HCT116 (cell line): ENCODE data around the gene CDK7. TPM values are rescaled to one million over a fixed set of nuclear protein-coding genes. Genes with fewer than 3 reads are reported as not detected.

ENCODE experiments used
- ATAC-seq: fragments of 200-7000 bp; cut with Tn5 transposase; 2 replicates; pipeline ENCODE4 v1.9.1; 2020; ENCODE audit warnings: mild to moderate bottlenecking, moderate library complexity
- BruUV-seq: library from RNA; stranded (reverse); fragments of 400-500 nt; replicated peaks from 2 replicates; lab custom pipeline; 2021; lab: Mats Ljungman, UMichigan
- CTCF ChIA-PET: fragments of 300-600 bp; sonication (Branson Sonifier 250); formaldehyde crosslinking; loops from one replicate; lab custom pipeline; 2021; ENCODE audit warnings: antibody characterized with exemption; lab: Charles Lee
- POLR2A ChIA-PET: fragments of 300-600, 350-600 bp; sonication (Branson Sonifier 250); formaldehyde crosslinking; loops from one replicate; lab custom pipeline; 2021; ENCODE audit warnings: antibody characterized with exemption; lab: Charles Lee
- RAD21 ChIA-PET, 2 experiments: fragments of 300-600 bp; sonication (Branson Sonifier 250); formaldehyde crosslinking; loops; one replicate each; lab custom pipeline; 2023; ENCODE audit warnings: low total read pairs in 2 of 2; ENCODE audit not compliant: uncharacterized antibody in 2 of 2, unreplicated experiment in 2 of 2, low non-redundant PET in 1 of 2; lab: Charles Lee
- DNase-seq: peaks from one replicate; pipeline ENCODE4 v3.0.0-alpha.2; 2010; ENCODE audit warnings: low read depth, low spot score
- H2AFZ ChIP-seq: fragments of 200-600 bp; shearing (Covaris generic), sonication (generic); 2 replicates; pipeline ENCODE4 v1.6.1; 2017; ENCODE audit warnings: low read depth, mixed run types, mixed read lengths, antibody characterized with exemption, low read length; ENCODE audit not compliant: poor library complexity, severe bottlenecking
- H3K27ac ChIP-seq: 2 replicates; pipeline ENCODE4 v1.5.1; 2012; ENCODE audit warnings: low read depth, low read length
- H3K27me3 ChIP-seq: fragments of 200-600 bp; sonication (generic); 2 replicates; pipeline ENCODE4 v1.6.1; 2016; ENCODE audit warnings: mixed run types, low read length, mixed read lengths; ENCODE audit not compliant: insufficient read depth
- H3K36me3 ChIP-seq, 2 experiments: fragments of 200-500 bp in 1 of 2; fragments of 200-600 bp in 1 of 2; sonication (Bioruptor generic) in 1 of 2; sonication (generic) in 1 of 2; 2 replicates each; pipeline versions ENCODE4 v1.5.1 to v1.6.1; 2014 to 2016; ENCODE audit warnings: low read length in 2 of 2, inconsistent platforms in 1 of 2, mixed read lengths in 1 of 2, mixed run types in 1 of 2; ENCODE audit not compliant: insufficient read depth in 2 of 2, control insufficient read depth in 1 of 2
- H3K4me1 ChIP-seq, 2 experiments: fragments of 200-600 bp in 1 of 2; sonication (generic) in 1 of 2; 2 replicates each; pipeline versions ENCODE4 v1.5.1 to v1.6.1; 2012 to 2017; ENCODE audit warnings: low read length in 2 of 2, inconsistent platforms in 1 of 2, mild to moderate bottlenecking in 1 of 2, mixed read lengths in 1 of 2, mixed run types in 1 of 2, moderate library complexity in 1 of 2; ENCODE audit not compliant: insufficient read depth in 2 of 2, control insufficient read depth in 1 of 2
- H3K4me2 ChIP-seq: fragments of 200-600 bp; sonication (generic); 2 replicates; pipeline ENCODE4 v1.6.1; 2017; ENCODE audit warnings: mixed run types, low read length, mixed read lengths
- H3K4me3 ChIP-seq, 2 experiments: fragments of 200-600 bp in 1 of 2; sonication (generic) in 1 of 2; replicated peaks in 1 of 2; 2 replicates each; pipeline ENCODE4 v1.5.1; 2011 to 2016; ENCODE audit warnings: low read length in 2 of 2, control low read depth in 1 of 2, low read depth in 1 of 2, mild to moderate bottlenecking in 1 of 2, mixed read lengths in 1 of 2, mixed run types in 1 of 2
- H3K79me2 ChIP-seq: fragments of 200-600 bp; sonication (generic); 2 replicates; pipeline ENCODE4 v1.6.1; 2017; ENCODE audit warnings: mild to moderate bottlenecking, mixed run types, low read length, moderate library complexity, mixed read lengths; ENCODE audit not compliant: insufficient read depth
- H3K9ac ChIP-seq: fragments of 200-600 bp; sonication (generic); 2 replicates; pipeline ENCODE4 v1.6.1; 2016; ENCODE audit warnings: low read length, mixed read lengths
- H3K9me2 ChIP-seq: fragments of 200-600 bp; sonication (generic), shearing (Covaris generic); 2 replicates; pipeline ENCODE4 v1.6.1; 2017; ENCODE audit warnings: mixed run types, mild to moderate bottlenecking, moderate library complexity; ENCODE audit not compliant: insufficient read depth
- H3K9me3 ChIP-seq, 2 experiments: fragments of 200-500 bp in 1 of 2; fragments of 200-600 bp in 1 of 2; sonication (Bioruptor generic) in 1 of 2; sonication (generic) in 1 of 2; 2 replicates each; pipeline ENCODE4 v1.6.1; 2014 to 2017; ENCODE audit warnings: low read length in 2 of 2, mixed read lengths in 2 of 2, inconsistent platforms in 1 of 2, low read depth in 1 of 2, mild to moderate bottlenecking in 1 of 2, mixed run types in 1 of 2, moderate library complexity in 1 of 2; ENCODE audit not compliant: control insufficient read depth in 1 of 2, insufficient read depth in 1 of 2
- H4K20me1 ChIP-seq: fragments of 200-600 bp; sonication (generic), shearing (Covaris generic); 2 replicates; pipeline ENCODE4 v1.6.1; 2017; ENCODE audit warnings: mixed run types, mild to moderate bottlenecking, moderate library complexity; ENCODE audit not compliant: insufficient read depth
- CBX3 ChIP-seq: IDR thresholded peaks from 2 replicates; pipeline ENCODE4 v1.6.1; 2012; ENCODE audit warnings: low read depth
- CTCF ChIP-seq, 3 experiments: fragments of 200-600 bp in 1 of 3; sonication (generic) in 1 of 3; IDR thresholded peaks in 2 of 3; conservative IDR thresholded peaks in 1 of 3; 2 replicates each; pipeline ENCODE4 v1.5.1; 2012 to 2017; ENCODE audit warnings: low read depth in 2 of 3, low read length in 2 of 3, antibody characterized with exemption in 1 of 3, borderline replicate concordance in 1 of 3, control low read depth in 1 of 3, mild to moderate bottlenecking in 1 of 3, mixed read lengths in 1 of 3, mixed run types in 1 of 3, moderate library complexity in 1 of 3; ENCODE audit not compliant: insufficient read depth in 1 of 3
- EGR1 ChIP-seq: IDR thresholded peaks from 2 replicates; pipeline ENCODE4 v1.6.1; 2012; ENCODE audit warnings: low read depth
- EZH2phosphoT487 ChIP-seq: fragments of 200-600 bp; IDR thresholded peaks from 2 replicates; pipeline ENCODE4 v1.6.1; 2018; ENCODE audit warnings: antibody characterized with exemption, borderline replicate concordance
- FOSL1 ChIP-seq: IDR thresholded peaks from 2 replicates; pipeline ENCODE4 v1.6.1; 2012; ENCODE audit warnings: low read depth
- JUND ChIP-seq: IDR thresholded peaks from 2 replicates; pipeline ENCODE4 v1.6.1; 2012
- POLR2A ChIP-seq: IDR thresholded peaks from 2 replicates; pipeline ENCODE4 v1.7.0; 2011; ENCODE audit warnings: borderline replicate concordance; ENCODE audit not compliant: insufficient read depth, insufficient read length; ENCODE audit errors: extremely low read depth
- POLR2AphosphoS5 ChIP-seq: IDR thresholded peaks from 2 replicates; pipeline ENCODE4 v1.6.1; 2011; ENCODE audit warnings: mild to moderate bottlenecking, low read depth, low read length, moderate library complexity
- SIN3A ChIP-seq: IDR thresholded peaks from 2 replicates; pipeline ENCODE4 v1.6.1; 2012; ENCODE audit warnings: low read depth
- SP1 ChIP-seq: IDR thresholded peaks from 2 replicates; pipeline ENCODE4 v1.6.1; 2012; ENCODE audit warnings: low read depth
- SRF ChIP-seq: IDR thresholded peaks from 2 replicates; pipeline ENCODE4 v1.6.1; 2012; ENCODE audit warnings: low read depth
- TCF7L2 ChIP-seq: IDR thresholded peaks from 2 replicates; pipeline ENCODE4 v1.7.0; 2011; ENCODE audit warnings: borderline replicate concordance, inconsistent platforms; ENCODE audit not compliant: insufficient read depth, insufficient read length; ENCODE audit errors: extremely low read depth
- ZNF274 ChIP-seq: fragments of 200-500 bp; sonication (Bioruptor generic); IDR thresholded peaks from 2 replicates; pipeline ENCODE4 v1.6.1; 2014; ENCODE audit warnings: mild to moderate bottlenecking, low read depth, low read length, inconsistent platforms
- intact Hi-C: fragments of 100-400 bp; cut with micrococcal nuclease; formaldehyde crosslinking; loops from 2 replicates; pipeline ENCODE4 v1.10.0; 2022
- total RNA-seq: library from RNA; stranded (reverse); gene quantifications from one replicate; pipeline ENCODE4 v1.2.1, GENCODE V29; 2021; ENCODE audit not compliant: unreplicated experiment
- TF ChIP-seq, protein P1 (sequence below): IDR thresholded peaks from 2 replicates; pipeline ENCODE4 v1.6.1; 2012; ENCODE audit warnings: low read depth
- TF ChIP-seq, protein P2 (sequence below): IDR thresholded peaks from 2 replicates; pipeline ENCODE4 v1.6.1; 2012
- TF ChIP-seq, protein P3 (sequence below): IDR thresholded peaks from 2 replicates; pipeline ENCODE4 v1.6.1; 2012

CDK7 gene
- total RNA-seq, 1 experiment from 2014 or later = 67.0 TPM

GRCh38 chr5:69299625-69300024 is 64.9 kb downstream of the CDK7 start (continued):
- TF ChIP-seq, protein P1, sequence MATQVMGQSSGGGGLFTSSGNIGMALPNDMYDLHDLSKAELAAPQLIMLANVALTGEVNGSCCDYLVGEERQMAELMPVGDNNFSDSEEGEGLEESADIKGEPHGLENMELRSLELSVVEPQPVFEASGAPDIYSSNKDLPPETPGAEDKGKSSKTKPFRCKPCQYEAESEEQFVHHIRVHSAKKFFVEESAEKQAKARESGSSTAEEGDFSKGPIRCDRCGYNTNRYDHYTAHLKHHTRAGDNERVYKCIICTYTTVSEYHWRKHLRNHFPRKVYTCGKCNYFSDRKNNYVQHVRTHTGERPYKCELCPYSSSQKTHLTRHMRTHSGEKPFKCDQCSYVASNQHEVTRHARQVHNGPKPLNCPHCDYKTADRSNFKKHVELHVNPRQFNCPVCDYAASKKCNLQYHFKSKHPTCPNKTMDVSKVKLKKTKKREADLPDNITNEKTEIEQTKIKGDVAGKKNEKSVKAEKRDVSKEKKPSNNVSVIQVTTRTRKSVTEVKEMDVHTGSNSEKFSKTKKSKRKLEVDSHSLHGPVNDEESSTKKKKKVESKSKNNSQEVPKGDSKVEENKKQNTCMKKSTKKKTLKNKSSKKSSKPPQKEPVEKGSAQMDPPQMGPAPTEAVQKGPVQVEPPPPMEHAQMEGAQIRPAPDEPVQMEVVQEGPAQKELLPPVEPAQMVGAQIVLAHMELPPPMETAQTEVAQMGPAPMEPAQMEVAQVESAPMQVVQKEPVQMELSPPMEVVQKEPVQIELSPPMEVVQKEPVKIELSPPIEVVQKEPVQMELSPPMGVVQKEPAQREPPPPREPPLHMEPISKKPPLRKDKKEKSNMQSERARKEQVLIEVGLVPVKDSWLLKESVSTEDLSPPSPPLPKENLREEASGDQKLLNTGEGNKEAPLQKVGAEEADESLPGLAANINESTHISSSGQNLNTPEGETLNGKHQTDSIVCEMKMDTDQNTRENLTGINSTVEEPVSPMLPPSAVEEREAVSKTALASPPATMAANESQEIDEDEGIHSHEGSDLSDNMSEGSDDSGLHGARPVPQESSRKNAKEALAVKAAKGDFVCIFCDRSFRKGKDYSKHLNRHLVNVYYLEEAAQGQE = no peak
- TF ChIP-seq ZNF274 (no peak), SRF (no peak), SIN3A (no peak), POLR2AphosphoS5 (no peak), JUND (no peak)
- TF ChIP-seq, all 23 proteins: peak for 0

- ATAC-seq (no peak), DNase-seq (no peak)
- ChIA-PET CTCF (no interaction called here), RAD21 (no interaction called here), POLR2A (no interaction called here)
- Histone ChIP-seq H3K4me1 (no peaks in the 10 kb centered on the region), H4K20me1 (no peaks in the 10 kb centered on the region), H2AFZ (no peak overlapping the region), H3K9me3 (no peaks in the 10 kb centered on the region), H3K36me3 (0 out of 4 replicates have a peak, but pooled peaks cover 0 to 3% of the 10 kb centered on the region in 2 experiments), H3K27me3 (no peaks in the 10 kb centered on the region), H3K27ac (no peak overlapping the region), H3K4me2 (no peak overlapping the region), H3K9ac (no peak overlapping the region), H3K4me3 (no peak overlapping the region), H3K79me2 (no peaks in the 10 kb centered on the region), H3K9me2 (no peaks in the 10 kb centered on the region)
- BruUV-seq = no TSS peak
- TF ChIP-seq TCF7L2 (no peak), ZNF274 (no peak), JUND (no peak), SP1 (no peak), POLR2A (no peak), FOSL1 (no peak), CBX3 (no peak), EGR1 (no peak), CTCF (IDR thresholded peaks at IDR 0.05 in 2 of 3, conservative IDR thresholded peaks at IDR 0.05 in 1 of 3; ENCODE audit: borderline replicate concordance in 1 of 3, insufficient read depth in 1 of 3, low read depth in 2 of 3, low read length in 2 of 3) (no peak), SRF (no peak), EZH2phosphoT487 (no peak)
- TF ChIP-seq, protein P2, sequence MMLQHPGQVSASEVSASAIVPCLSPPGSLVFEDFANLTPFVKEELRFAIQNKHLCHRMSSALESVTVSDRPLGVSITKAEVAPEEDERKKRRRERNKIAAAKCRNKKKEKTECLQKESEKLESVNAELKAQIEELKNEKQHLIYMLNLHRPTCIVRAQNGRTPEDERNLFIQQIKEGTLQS = no peak
- TF ChIP-seq, protein P3, sequence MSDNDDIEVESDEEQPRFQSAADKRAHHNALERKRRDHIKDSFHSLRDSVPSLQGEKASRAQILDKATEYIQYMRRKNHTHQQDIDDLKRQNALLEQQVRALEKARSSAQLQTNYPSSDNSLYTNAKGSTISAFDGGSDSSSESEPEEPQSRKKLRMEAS = no peak
- intact Hi-C loops = no loop called here
Observed at GRCh38 chr5:69300537-69301203, 66.0 kb downstream of the CDK7 start.
